Measurements from ENCODE around the gene MRPL20.
"Not testable (repeated sequence)": the region's sequence is repeated elsewhere in the genome, so short reads cannot be mapped to it uniquely, and the experiment has no call there.

The MRPL20 gene

DNA sequence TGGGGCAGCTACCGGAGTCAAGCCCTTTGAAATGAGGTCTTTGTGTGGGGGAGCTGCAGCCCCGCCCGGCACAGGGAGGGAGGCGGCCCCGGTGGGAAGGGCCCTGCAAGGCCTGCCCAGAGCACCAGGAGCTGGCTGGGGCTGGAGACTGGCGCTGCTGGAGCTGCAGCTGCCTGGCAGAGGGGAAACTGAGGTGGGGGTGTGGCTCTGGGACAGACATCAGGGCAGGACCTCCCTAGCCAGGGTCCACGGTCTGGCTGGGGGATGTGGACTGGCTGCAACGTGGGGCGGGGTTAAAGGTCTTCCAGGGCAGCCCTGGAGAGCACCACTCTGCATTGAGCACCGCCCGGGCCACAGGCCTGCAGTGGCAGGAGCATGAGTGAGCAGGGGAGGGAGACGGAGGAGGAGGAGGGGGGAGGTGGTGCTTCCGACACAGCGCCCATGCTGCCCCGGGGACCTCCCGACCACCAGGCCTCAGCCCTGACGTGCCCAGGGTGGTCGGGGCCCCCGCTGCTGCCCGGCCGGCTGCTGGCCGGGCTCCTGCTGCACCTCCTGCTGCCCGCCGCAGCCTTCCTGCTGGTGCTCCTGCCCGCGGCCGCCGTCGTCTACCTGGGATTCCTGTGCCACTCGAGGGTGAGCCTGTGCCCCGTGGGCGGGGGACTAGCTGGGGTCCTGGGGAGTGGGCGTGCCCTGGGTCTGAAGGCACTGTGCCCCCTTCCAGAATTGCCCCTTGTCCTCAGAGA lies 18.8 kb upstream of the MRPL20 start:
- no peak for DNase-seq

GRCh38 chr1:1425426-1425752 lies 18.3 kb upstream of the MRPL20 start:
- DNase-seq, result no peak

DNA sequence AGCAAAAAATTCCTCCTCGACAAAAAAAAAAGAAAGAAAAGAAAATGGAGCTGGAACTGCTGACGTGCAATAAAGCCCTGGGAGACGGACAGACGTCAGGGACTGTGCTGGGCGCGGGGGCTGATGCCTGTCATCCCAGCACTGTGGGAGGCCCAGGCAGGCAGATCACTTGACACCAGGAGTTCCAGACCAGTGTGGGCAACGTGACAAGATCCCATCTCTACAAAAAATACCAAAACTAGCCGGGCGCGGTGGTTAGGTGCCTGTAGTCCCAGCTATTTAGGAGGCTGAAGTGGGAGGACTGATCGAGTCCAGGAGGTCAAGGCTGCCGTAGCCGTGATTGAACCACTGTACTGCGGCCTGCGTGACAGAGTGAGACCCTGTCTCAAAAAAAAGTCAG lies 17.6 kb upstream of the MRPL20 start:
- no peak for DNase-seq

DNA sequence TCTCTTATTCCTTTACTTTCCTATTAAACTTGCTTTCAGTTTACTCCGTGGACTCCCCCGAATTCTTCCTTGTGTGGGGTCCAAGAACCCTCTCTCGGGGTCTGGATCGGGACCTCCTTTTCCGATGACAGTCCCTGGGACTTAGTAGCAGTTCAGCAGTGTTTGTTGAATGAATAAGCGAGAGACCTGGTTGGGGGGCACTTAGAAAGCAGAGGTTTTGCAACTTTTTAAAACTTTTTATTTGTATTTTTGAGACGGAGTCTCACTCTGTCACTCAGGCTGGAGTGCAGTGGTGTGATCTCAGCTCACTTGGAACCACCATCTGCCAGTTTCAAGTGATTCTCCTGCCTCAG lies 16.1 kb upstream of the MRPL20 start:
- no peak for DNase-seq

DNA sequence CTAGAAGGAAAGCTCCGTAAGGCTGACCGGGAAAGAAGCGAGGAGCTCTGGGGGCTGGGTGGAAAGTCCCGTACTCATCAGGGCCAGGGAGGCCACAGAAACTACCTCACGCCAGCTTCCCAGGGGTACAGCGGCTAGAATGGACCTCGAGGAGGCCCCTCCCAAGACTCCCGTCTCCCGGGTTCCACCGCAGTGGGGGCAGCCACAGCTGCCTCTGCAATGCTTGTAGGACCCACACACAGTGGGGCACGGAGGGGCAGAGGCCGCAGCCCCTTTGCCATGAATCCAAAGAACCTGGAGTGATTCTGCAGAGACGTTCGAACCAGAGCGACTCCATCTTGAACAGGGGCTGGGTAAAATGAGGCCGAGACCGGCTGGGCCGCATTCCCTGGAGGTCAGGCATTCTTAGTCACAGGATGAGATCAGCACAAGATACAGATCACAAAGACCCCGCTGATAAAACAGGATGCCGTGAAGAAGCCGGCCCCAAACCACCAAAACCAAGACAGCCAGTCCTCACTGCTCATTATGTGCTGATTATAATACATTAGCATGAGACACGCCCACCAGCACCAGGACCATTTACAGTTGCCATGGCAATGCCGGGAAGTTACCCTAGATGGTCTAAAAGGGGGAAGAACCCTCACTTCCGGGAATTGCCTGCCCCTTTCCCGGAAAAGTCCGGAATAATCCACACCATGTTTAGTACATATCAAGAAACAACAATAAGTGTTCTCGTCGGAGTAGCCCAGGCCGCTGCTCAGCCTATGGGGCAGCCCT lies 15.6 kb upstream of the MRPL20 start:
- DNase-seq, result peak; percentile 20

DNA sequence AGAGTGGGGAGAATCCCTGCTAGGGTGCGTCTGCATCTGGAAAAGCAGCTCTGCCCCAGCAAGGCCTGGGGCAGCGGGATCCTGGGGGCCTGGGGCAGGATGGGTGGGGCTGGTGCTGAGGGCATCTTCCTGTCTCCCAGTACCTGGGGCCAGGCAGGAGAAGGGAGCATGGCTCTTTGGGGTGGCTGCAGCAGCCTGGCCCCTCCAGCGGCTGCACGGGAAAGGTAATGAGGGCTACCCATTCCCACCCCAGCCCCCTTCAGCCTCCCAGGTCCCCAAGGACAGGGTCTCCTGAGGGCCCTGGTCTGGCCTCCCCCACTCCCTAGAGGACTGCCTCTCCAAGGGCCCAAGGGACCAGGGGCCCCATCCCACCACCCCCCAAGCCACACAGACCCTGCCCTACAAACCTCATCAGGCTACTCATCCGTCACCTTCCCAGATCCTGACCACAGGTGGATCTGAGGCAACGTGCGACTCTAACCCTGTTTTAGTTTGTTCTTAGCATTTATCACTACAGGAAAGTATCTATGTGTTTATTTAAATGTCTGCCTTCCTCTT lies 14.9 kb upstream of the MRPL20 start:
- DNase-seq, result no peak

DNA sequence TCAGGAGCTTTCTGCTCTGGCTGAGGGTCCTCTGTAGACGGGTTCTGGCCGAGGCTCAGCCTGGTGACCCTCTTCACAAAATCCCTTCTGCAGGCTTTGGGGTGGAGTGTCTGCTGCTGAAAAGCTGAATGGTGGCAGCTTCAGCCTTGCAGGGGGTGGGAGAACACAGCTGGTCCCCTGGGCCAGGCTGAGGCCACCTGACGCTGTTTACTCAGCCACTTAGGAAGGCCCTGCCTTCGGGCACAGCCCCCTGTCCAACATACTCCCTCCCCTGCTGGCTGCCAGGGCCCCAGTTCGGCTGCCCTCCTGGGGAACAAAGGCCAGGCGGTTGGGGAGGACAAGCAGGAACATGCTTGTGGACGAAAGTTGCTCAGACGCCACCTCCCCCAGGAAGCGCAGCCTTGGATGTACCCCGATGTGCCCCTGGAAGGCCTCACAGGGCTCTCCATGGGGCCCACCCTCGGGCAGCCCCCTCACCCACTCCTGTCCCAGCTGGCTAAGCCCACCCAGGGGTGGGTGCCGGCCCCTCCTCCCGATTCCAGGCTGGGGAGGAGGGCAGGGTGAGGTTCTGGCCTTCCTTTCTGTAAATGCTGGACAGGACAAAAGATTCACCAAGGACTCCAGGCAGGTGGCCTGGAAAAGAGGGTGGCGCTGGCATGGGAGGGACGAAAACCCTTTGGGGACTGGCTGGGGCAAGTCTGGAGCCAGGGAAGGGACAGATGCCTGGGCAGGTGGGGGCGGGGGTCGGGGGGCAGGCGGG lies 14.2 kb upstream of the MRPL20 start, which contains the start of gene ANKRD65:
Gene ANKRD65 (minus strand): TSS at position 130 of the 760 bp plus-strand sequence. CDS start 271 bp downstream, outside the sequence.
- DNase-seq, result no peak

GRCh38 chr1:1420654-1421141 lies 13.6 kb upstream of the MRPL20 start:
- DNase-seq, result no peak

- DNase-seq, result no peak
Measured at GRCh38 chr1:1419813-1420653, 12.9 kb upstream of the MRPL20 start.

DNA sequence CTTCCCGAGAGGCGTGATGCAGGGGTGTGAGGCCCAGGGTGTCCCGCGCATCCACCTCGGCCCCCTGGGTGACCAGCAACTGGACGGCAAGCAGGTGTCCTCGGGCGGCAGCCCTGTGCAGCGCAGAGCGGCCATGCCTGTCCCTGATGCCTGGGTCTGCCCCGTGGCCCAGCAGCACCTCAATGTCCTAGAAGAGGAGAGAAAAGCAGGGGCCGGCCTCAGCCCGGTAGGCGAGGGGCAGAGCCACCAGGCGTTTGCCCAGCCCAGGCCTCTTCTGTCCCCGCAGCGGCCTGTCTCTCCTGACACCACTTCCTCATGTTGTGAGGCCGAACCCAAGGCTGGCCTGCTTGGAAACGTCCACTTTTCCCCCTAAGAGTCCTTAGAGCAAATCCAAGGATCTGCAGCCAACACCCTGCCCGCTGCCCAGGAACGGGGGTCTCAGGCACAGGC lies 12.3 kb upstream of the MRPL20 start:
- no peak for DNase-seq

DNA sequence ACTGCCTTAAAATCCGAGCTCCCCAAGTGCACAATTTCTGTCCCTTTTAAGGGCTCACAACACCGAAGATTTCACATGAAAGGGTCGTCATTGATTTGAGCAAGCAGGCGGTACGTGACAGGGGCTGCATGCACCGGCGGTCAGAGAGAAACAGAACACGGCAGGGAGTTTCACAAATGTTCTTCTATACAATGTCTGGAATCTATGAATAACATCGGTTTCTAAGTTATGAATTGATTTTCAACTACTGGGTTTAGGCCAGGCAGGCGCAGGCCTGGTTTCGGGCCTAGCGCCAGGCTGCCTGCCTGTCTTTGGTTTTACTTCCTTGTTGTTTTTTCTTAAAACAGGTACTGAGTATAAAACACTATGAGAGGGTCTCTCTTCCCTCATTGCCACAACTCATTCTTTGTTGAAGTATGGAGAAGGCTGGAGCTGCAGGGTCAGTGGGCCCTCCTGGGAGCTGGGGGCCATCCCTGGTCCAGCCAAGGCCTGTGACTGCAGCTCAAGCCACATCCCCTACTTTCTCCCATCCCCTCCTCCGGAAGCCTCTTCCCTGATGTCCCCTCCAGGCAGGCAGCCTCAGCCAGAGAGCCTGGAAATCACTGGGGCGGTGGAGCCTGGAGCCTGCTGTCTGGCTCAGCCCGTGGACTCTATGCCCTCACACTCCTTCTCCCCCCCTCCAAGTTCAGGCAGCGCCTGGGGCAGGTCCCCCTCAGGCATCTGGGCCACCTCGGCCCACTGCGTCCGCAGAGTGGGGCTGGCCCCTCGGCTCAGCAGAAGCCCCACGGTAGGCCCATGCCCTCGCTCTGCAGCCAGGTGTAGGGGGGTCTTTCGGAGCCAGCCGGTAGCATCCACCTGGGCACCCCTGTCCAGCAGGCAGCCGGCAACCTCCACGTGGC lies 11.6 kb upstream of the MRPL20 start:
- DNase-seq, result no peak

- DNase-seq, result not testable (repeated sequence)
Measured at GRCh38 chr1:1417825-1418463, 10.9 kb upstream of the MRPL20 start.

DNA sequence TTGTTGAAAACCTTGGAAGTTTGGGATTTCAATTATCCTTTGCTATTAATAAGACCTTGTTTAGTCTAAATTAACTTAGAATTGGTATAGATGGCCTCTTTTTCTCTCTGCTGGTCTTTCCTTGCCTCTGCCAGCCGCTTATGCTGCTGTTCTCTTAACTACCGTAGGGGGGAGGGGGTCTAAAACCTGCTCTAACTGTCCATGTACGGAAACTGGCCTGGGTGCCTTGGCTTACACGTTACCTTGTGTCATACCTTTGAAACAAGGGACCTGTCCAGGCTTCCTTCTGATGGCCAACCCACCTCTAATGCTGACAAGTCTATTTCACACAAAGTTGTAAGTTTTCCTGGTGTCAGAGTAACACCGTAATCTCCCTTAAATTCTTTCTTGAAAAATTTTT lies 10.3 kb upstream of the MRPL20 start:
- not testable (repeated sequence) for DNase-seq

DNA sequence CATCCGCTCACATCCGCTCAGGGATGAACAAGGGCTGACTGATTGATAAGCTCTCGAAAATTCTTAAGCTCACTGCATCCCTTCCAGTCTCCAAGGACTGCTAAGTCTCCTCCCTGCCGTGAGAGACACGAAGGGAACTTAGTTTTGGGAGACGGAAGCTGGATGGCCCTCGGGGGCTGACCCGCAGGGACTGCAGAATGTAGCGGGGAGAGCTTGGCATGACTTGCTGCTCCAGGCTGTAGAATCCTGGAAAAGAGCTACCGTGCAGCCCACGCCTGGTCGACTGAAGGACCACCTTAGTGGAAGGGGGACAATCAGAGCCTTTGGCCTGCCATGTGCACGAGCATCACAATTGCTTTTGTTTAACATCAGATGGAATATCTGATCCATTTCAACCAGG lies 8.7 kb upstream of the MRPL20 start:
- DNase-seq, result no peak

DNA sequence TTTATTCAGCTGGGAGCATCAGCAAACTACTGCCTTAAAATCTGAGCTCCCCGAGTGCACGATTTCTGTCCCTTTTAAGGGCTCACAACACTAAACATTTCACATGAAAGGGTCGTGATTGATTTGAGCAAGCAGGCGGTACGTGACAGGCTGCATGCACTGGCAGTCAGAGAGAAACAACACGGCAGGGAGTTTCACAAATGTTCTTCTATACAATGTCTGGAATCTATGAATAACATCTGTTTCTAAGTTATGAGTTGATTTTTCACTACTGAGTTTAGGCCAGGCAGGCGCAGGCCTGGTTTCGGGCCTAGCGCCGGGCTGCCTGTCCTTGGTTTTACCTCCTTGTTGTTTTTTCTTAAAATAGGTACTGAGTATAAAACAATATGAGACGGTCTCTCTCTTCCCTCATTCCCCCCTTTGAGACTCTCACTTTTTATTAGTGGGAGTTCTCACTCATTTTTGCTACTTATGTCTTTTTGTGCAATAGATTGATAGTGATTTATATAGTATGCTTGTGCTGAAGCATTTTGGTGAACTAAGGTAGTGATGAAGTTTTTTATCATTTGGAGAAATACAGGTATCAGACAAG lies 5.3 kb upstream of the MRPL20 start:
- DNase-seq, result not testable (repeated sequence)

DNA sequence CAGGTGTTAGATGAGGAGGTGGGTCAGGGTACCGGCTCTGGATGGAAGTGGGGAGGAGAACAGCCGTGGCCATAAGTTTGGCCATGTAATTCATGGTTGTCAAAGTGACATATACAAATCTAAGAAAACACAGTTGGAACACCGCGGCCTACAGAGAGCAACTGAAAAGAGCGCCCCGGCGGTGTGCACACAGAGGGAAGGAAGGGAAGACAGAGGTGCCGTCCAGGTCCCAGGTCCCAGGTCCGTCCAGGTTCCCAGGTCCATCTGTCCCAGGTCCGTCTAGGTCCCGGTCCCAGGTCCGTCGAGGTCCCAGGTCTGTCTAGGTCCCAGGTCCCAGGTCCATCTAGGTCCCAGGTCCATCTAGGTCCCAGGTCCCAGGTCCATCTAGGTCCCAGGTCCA lies 4.5 kb upstream of the MRPL20 start:
- no peak for DNase-seq

GRCh38 chr1:1410238-1410637 lies 3.1 kb upstream of the MRPL20 start:
- DNase-seq, result not testable (repeated sequence)

- no peak for DNase-seq
Measured at GRCh38 chr1:1407636-1408318, 684 bp upstream of the MRPL20 start.

- DNase-seq, result no peak
Measured at GRCh38 chr1:1406101-1406820, 832 bp downstream of the MRPL20 start.
